ENCODE results near the gene OGFR. TPM values are rescaled to one million over a fixed set of nuclear protein-coding genes. Genes with fewer than 3 reads are reported as not detected.

OGFR gene
- polyA plus RNA-seq, 3 donors, result 47.8 to 114 (median 79.3) TPM

- Histone ChIP-seq H3K4me1 (ENCODE audit: control insufficient read depth in 1 of 2, insufficient read depth in 2 of 2, low read length in 2 of 2) (peaks cover 10 to 13% of the 10 kb centered on the region in 2 donors), H3K4me2 (replicated peaks; ENCODE audit: extremely low read depth, low read length, poor library complexity, severe bottlenecking) (peak overlapping the region; percentile 64), H3K4me3 (replicated peaks in 1 of 3; ENCODE audit: low read depth in 2 of 3, low read length in 3 of 3) (no peak overlapping the region), H3K79me2 (ENCODE audit: insufficient read depth, low read length) (peaks cover 13% of the 10 kb centered on the region), H4K20me1 (ENCODE audit: insufficient read depth, low read length) (peaks cover 21% of the 10 kb centered on the region), H2AFZ (ENCODE audit: insufficient read depth, low read depth, low read length, poor library complexity, severe bottlenecking) (no peak overlapping the region), H3K9ac (ENCODE audit: insufficient read depth, low read length, poor library complexity, severe bottlenecking) (no peak overlapping the region), H3K27ac (ENCODE audit: low read depth in 1 of 2, low read length in 2 of 2) (no peak overlapping the region), H3K27me3 (ENCODE audit: control insufficient read depth in 2 of 2, insufficient read depth in 2 of 2, low read length in 2 of 2) (peaks cover 8 to 12% of the 10 kb centered on the region in 2 donors), H3K36me3 (replicated peaks in 1 of 2; ENCODE audit: control insufficient read depth in 1 of 2, insufficient read depth in 2 of 2, low read length in 2 of 2) (peaks cover 9 to 22% of the 10 kb centered on the region in 2 donors), H3K9me3 (replicated peaks in 1 of 2; ENCODE audit: control insufficient read depth in 1 of 2, insufficient read depth in 1 of 2, low read length in 2 of 2) (peaks cover 2 to 4% of the 10 kb centered on the region in 2 donors)
- TF ChIP-seq CTCF (IDR thresholded peaks at IDR 0.05), result no peak
- Mint-ChIP-seq H3K4me3 (peak overlapping the region in 1 of 2 donors; percentile 82), H3K27ac (no peak overlapping the region), H3K36me3 (peaks cover 35 to 40% of the 10 kb centered on the region in 2 donors), H3K27me3 (ENCODE audit: low read depth in 3 of 3) (peaks cover 20 to 24% (median 20%) of the 10 kb centered on the region in 3 donors), H3K9me3 (peaks cover 3 to 15% (median 4%) of the 10 kb centered on the region in 7 donors), H3K4me1 (peaks cover 15% of the 10 kb centered on the region)
- 98% methylated on average over 5 of the region's 12 CpGs for WGBS (ENCODE audit: insufficient coverage)
- intact Hi-C loops (cut with micrococcal nuclease), result loop anchor here in 1 of 2 donors (5.0 to 10.0 kb wide), 4 partner anchors 57 to 792 kb away; partner anchors contain the start of genes ADRM1, OGFR and TAF4
- no peak for DNase-seq
Measured at GRCh38 chr20:62859721-62860120, 55.1 kb downstream of the OGFR start.

- Histone ChIP-seq H3K27me3 (ENCODE audit: control insufficient read depth in 2 of 2, insufficient read depth in 2 of 2, low read length in 2 of 2) (peaks cover 8 to 12% of the 10 kb centered on the region in 2 donors), H3K79me2 (ENCODE audit: insufficient read depth, low read length) (peaks cover 13% of the 10 kb centered on the region), H2AFZ (ENCODE audit: insufficient read depth, low read depth, low read length, poor library complexity, severe bottlenecking) (no peak overlapping the region), H3K4me2 (replicated peaks; ENCODE audit: extremely low read depth, low read length, poor library complexity, severe bottlenecking) (peak overlapping the region; percentile 64), H4K20me1 (ENCODE audit: insufficient read depth, low read length) (peaks cover 21% of the 10 kb centered on the region), H3K4me1 (ENCODE audit: control insufficient read depth in 1 of 2, insufficient read depth in 2 of 2, low read length in 2 of 2) (peaks cover 10 to 13% of the 10 kb centered on the region in 2 donors), H3K27ac (ENCODE audit: low read depth in 1 of 2, low read length in 2 of 2) (no peak overlapping the region), H3K9me3 (replicated peaks in 1 of 2; ENCODE audit: control insufficient read depth in 1 of 2, insufficient read depth in 1 of 2, low read length in 2 of 2) (peaks cover 2 to 4% of the 10 kb centered on the region in 2 donors), H3K4me3 (replicated peaks in 1 of 3; ENCODE audit: low read depth in 2 of 3, low read length in 3 of 3) (peak overlapping the region in 1 of 3 experiments; percentile 59), H3K36me3 (replicated peaks in 1 of 2; ENCODE audit: control insufficient read depth in 1 of 2, insufficient read depth in 2 of 2, low read length in 2 of 2) (peaks cover 9 to 15% of the 10 kb centered on the region in 2 donors), H3K9ac (ENCODE audit: insufficient read depth, low read length, poor library complexity, severe bottlenecking) (no peak overlapping the region)
- TF ChIP-seq CTCF (IDR thresholded peaks at IDR 0.05), result no peak
- H3K4me3 Mint-ChIP-seq, result peak overlapping the region; percentile 69 to 82
- intact Hi-C loops (cut with micrococcal nuclease), result loop anchor here in 1 of 2 donors (5.0 kb wide), 2 partner anchors 258 to 793 kb away; partner anchors contain the start of gene TAF4
- H3K27ac Mint-ChIP-seq, result peak overlapping the region in 1 of 7 donors; percentile 61
- peaks cover 20 to 24% (median 24%) of the 10 kb centered on the region in 3 donors for H3K27me3 Mint-ChIP-seq (ENCODE audit: low read depth in 3 of 3)
- WGBS (ENCODE audit: insufficient coverage), result 37% methylated on average over 24 of the region's 24 CpGs
- H3K9me3 Mint-ChIP-seq, result peaks cover 3 to 15% (median 4%) of the 10 kb centered on the region in 7 donors
- no peak for DNase-seq
- H3K36me3 Mint-ChIP-seq, result peaks cover 30 to 35% of the 10 kb centered on the region in 2 donors
- peaks cover 15% of the 10 kb centered on the region for H3K4me1 Mint-ChIP-seq
Measured at GRCh38 chr20:62860391-62860923, 55.8 kb downstream of the OGFR start.
